CD4-positive, alpha-beta memory T cell (primary cell): Measurements from ENCODE around the gene CEP170B. TPM values are rescaled to one million over a fixed set of nuclear protein-coding genes. Genes with fewer than 3 reads are reported as not detected.

Experiments used
- CTCF ChIA-PET: fragments of 350-600 bp; sonication (Branson Sonifier 250); formaldehyde crosslinking; loops from one replicate; lab custom pipeline; 2021; ENCODE audit warnings: inconsistent platforms; ENCODE audit not compliant: partially characterized antibody; lab: Charles Lee
- POLR2A ChIA-PET: fragments of 350-600 bp; sonication (Branson Sonifier 250); formaldehyde crosslinking; loops from one replicate; lab custom pipeline; 2021; ENCODE audit not compliant: partially characterized antibody; lab: Charles Lee
- DNase-seq, 5 donors: peaks; one replicate each; pipeline versions ENCODE4 v3.0.0 to v3.0.0-alpha.2; 2020 to 2022; ENCODE audit warnings: mixed read lengths in 1 of 5
- H3K27ac ChIP-seq: one replicate; pipeline ENCODE4 v1.7.0; 2013; ENCODE audit warnings: low read depth, low read length
- H3K27me3 ChIP-seq: 2 replicates; pipeline ENCODE4 v1.7.0; 2013; ENCODE audit warnings: mild to moderate bottlenecking, low read length, moderate library complexity; ENCODE audit not compliant: insufficient read depth
- H3K36me3 ChIP-seq: 2 replicates; pipeline ENCODE4 v1.7.0; 2013; ENCODE audit warnings: mild to moderate bottlenecking, low read length, moderate library complexity; ENCODE audit not compliant: insufficient read depth
- H3K4me1 ChIP-seq: 2 replicates; pipeline ENCODE4 v1.7.0; 2013; ENCODE audit warnings: mild to moderate bottlenecking, low read length, moderate library complexity; ENCODE audit not compliant: insufficient read depth
- H3K4me3 ChIP-seq, 2 donors: one replicate each; pipeline ENCODE4 v1.7.0; 2013; ENCODE audit warnings: low read length in 2 of 2, mild to moderate bottlenecking in 1 of 2
- H3K9me3 ChIP-seq, 2 donors: one replicate each; pipeline ENCODE4 v1.7.0; 2013; ENCODE audit warnings: low read length in 2 of 2, control low read depth in 1 of 2; ENCODE audit not compliant: control insufficient read depth in 1 of 2
- H3K27ac Mint-ChIP-seq, 7 donors: one replicate each; pipeline ENCODE4 v1.8.0; 2020 to 2021; ENCODE audit warnings: mixed read lengths in 7 of 7, mild to moderate bottlenecking in 6 of 7, inconsistent platforms in 3 of 7, moderate library complexity in 3 of 7
- H3K27me3 Mint-ChIP-seq, 2 donors: one replicate each; pipeline ENCODE4 v1.8.0; 2020 to 2021; ENCODE audit warnings: mixed read lengths in 2 of 2
- H3K36me3 Mint-ChIP-seq, 2 donors: one replicate each; pipeline ENCODE4 v1.8.0; 2020 to 2021; ENCODE audit warnings: mixed read lengths in 2 of 2, inconsistent platforms in 1 of 2, mild to moderate bottlenecking in 1 of 2
- H3K4me1 Mint-ChIP-seq, 4 donors: one replicate each; pipeline ENCODE4 v1.8.0; 2020 to 2021; ENCODE audit warnings: mixed read lengths in 4 of 4, mild to moderate bottlenecking in 1 of 4
- H3K4me3 Mint-ChIP-seq, 8 donors: one replicate each; pipeline ENCODE4 v1.8.0; 2020 to 2021; ENCODE audit warnings: mixed read lengths in 8 of 8, mild to moderate bottlenecking in 7 of 8, moderate library complexity in 6 of 8, inconsistent platforms in 3 of 8
- H3K9me3 Mint-ChIP-seq, 8 donors: one replicate each; pipeline ENCODE4 v1.8.0; 2020 to 2021; ENCODE audit warnings: mixed read lengths in 8 of 8, mild to moderate bottlenecking in 5 of 8, inconsistent platforms in 3 of 8, moderate library complexity in 1 of 8
- intact Hi-C: fragments of 100-400 bp; cut with micrococcal nuclease; formaldehyde crosslinking; loops from one replicate; pipeline ENCODE4 v1.15.1; 2023
- polyA plus RNA-seq, 2 donors: library from polyadenylated mRNA; unstranded; fragments of 300-500 nt; fragmentation: Illumina TruSeq; gene quantifications; one replicate each; pipeline ENCODE4 v1.2.3, GENCODE V29; 2021
- total RNA-seq, 2 experiments: library from RNA; stranded (reverse); gene quantifications; one replicate each; pipeline ENCODE4 v1.2.3, GENCODE V29; 2021

CEP170B gene
- total and polyA plus RNA-seq, 4 experiments from 2014 or later: 0.16 to 3.8 (median 3.0) TPM; not detected in 1

GRCh38 chr14:104875811-104876210, 10.7 kb downstream of the CEP170B start:
- Histone ChIP-seq H3K4me1 (no peaks in the 10 kb centered on the region), H3K4me3 (no peak overlapping the region), H3K36me3 (no peaks in the 10 kb centered on the region), H3K27me3 (no peaks in the 10 kb centered on the region), H3K27ac (no peak overlapping the region), H3K9me3 (no peaks in the 10 kb centered on the region)
- no peak for DNase-seq
- POLR2A ChIA-PET: no interaction called here
- Mint-ChIP-seq H3K4me3 (no peak overlapping the region), H3K27me3 (peaks cover 0 to 2% of the 10 kb centered on the region in 2 donors), H3K9me3 (peaks cover 0 to 2% (median 0%) of the 10 kb centered on the region in 8 donors), H3K27ac (no peak overlapping the region), H3K4me1 (peaks cover 0 to 10% (median 2%) of the 10 kb centered on the region in 4 donors), H3K36me3 (no peaks in the 10 kb centered on the region)
- CTCF ChIA-PET: no interaction called here
- intact Hi-C loops: no loop called here

- H3K27ac Mint-ChIP-seq: no peak overlapping the region
- peaks cover 0 to 2% of the 10 kb centered on the region in 2 donors for H3K27me3 Mint-ChIP-seq
- ChIA-PET CTCF (no interaction called here), POLR2A (no interaction called here)
- Histone ChIP-seq H3K27me3 (no peaks in the 10 kb centered on the region), H3K4me3 (no peak overlapping the region), H3K4me1 (no peaks in the 10 kb centered on the region), H3K36me3 (no peaks in the 10 kb centered on the region), H3K9me3 (no peaks in the 10 kb centered on the region), H3K27ac (no peak overlapping the region)
- intact Hi-C loops: no loop called here
- peak in 2 of 5 donors; percentile 18 to 21 for DNase-seq
- no peaks in the 10 kb centered on the region for H3K36me3 Mint-ChIP-seq
- peaks cover 0 to 2% (median 0%) of the 10 kb centered on the region in 8 donors for H3K9me3 Mint-ChIP-seq
- no peak overlapping the region for H3K4me3 Mint-ChIP-seq
- H3K4me1 Mint-ChIP-seq: peaks cover 0 to 10% (median 2%) of the 10 kb centered on the region in 4 donors
Measured at GRCh38 chr14:104876251-104876699, 11.2 kb downstream of the CEP170B start.

GRCh38 chr14:104877066-104877805, 12.2 kb downstream of the CEP170B start:
- intact Hi-C loops: no loop called here
- no peaks in the 10 kb centered on the region for H3K9me3 ChIP-seq
- peak in 1 of 5 donors; percentile 16 for DNase-seq
- no peak overlapping the region for H3K27ac ChIP-seq
- H3K27me3 ChIP-seq: no peaks in the 10 kb centered on the region
- POLR2A ChIA-PET: no interaction called here
- Mint-ChIP-seq H3K9me3 (peaks cover 0 to 2% (median 0%) of the 10 kb centered on the region in 8 donors), H3K27ac (peak overlapping the region in 1 of 7 donors; percentile 30), H3K27me3 (peaks cover 0 to 2% of the 10 kb centered on the region in 2 donors), H3K36me3 (no peaks in the 10 kb centered on the region), H3K4me3 (no peak overlapping the region), H3K4me1 (peaks cover 0 to 6% (median 2%) of the 10 kb centered on the region in 4 donors)
- CTCF ChIA-PET: no interaction called here
- no peak overlapping the region for H3K4me3 ChIP-seq
- no peaks in the 10 kb centered on the region for H3K4me1 ChIP-seq
- H3K36me3 ChIP-seq: no peaks in the 10 kb centered on the region

- Histone ChIP-seq H3K4me3 (no peak overlapping the region), H3K27me3 (no peaks in the 10 kb centered on the region), H3K4me1 (no peaks in the 10 kb centered on the region), H3K27ac (no peak overlapping the region), H3K36me3 (no peaks in the 10 kb centered on the region), H3K9me3 (no peaks in the 10 kb centered on the region)
- Mint-ChIP-seq H3K4me3 (no peak overlapping the region), H3K27me3 (no peaks in the 10 kb centered on the region), H3K9me3 (peaks cover 0 to 2% (median 0%) of the 10 kb centered on the region in 8 donors), H3K4me1 (no peaks in the 10 kb centered on the region), H3K36me3 (no peaks in the 10 kb centered on the region), H3K27ac (no peak overlapping the region)
- DNase-seq: peak in 1 of 5 donors; percentile 10
- intact Hi-C loops: no loop called here
- ChIA-PET POLR2A (no interaction called here), CTCF (no interaction called here)
Measured at GRCh38 chr14:104877806-104878550, 12.9 kb downstream of the CEP170B start.

- intact Hi-C loops: no loop called here
- Histone ChIP-seq H3K4me3 (no peak overlapping the region), H3K9me3 (no peaks in the 10 kb centered on the region), H3K27ac (no peak overlapping the region), H3K4me1 (no peaks in the 10 kb centered on the region), H3K27me3 (no peaks in the 10 kb centered on the region), H3K36me3 (no peaks in the 10 kb centered on the region)
- Mint-ChIP-seq H3K4me3 (no peak overlapping the region), H3K4me1 (no peaks in the 10 kb centered on the region), H3K9me3 (peaks cover 0 to 2% (median 0%) of the 10 kb centered on the region in 8 donors), H3K27me3 (no peaks in the 10 kb centered on the region), H3K36me3 (no peaks in the 10 kb centered on the region), H3K27ac (no peak overlapping the region)
- DNase-seq: peak in 1 of 5 donors; percentile 25
- ChIA-PET CTCF (no interaction called here), POLR2A (no interaction called here)
Measured at GRCh38 chr14:104878582-104878981, 13.5 kb downstream of the CEP170B start.

- no peaks in the 10 kb centered on the region for H3K4me1 ChIP-seq
- Mint-ChIP-seq H3K27ac (no peak overlapping the region), H3K4me3 (no peak overlapping the region), H3K4me1 (no peaks in the 10 kb centered on the region), H3K27me3 (no peaks in the 10 kb centered on the region), H3K36me3 (no peaks in the 10 kb centered on the region), H3K9me3 (peaks cover 0 to 2% (median 0%) of the 10 kb centered on the region in 8 donors)
- H3K27me3 ChIP-seq: no peaks in the 10 kb centered on the region
- ChIA-PET POLR2A (no interaction called here), CTCF (no interaction called here)
- H3K27ac ChIP-seq: no peak overlapping the region
- intact Hi-C loops: no loop called here
- no peak overlapping the region for H3K4me3 ChIP-seq
- H3K36me3 ChIP-seq: no peaks in the 10 kb centered on the region
- H3K9me3 ChIP-seq: no peaks in the 10 kb centered on the region
- no peak for DNase-seq
Measured at GRCh38 chr14:104879201-104879982, 14.3 kb downstream of the CEP170B start.
